ENCODE measurements around the gene DRD2.

DRD2 gene

DNA sequence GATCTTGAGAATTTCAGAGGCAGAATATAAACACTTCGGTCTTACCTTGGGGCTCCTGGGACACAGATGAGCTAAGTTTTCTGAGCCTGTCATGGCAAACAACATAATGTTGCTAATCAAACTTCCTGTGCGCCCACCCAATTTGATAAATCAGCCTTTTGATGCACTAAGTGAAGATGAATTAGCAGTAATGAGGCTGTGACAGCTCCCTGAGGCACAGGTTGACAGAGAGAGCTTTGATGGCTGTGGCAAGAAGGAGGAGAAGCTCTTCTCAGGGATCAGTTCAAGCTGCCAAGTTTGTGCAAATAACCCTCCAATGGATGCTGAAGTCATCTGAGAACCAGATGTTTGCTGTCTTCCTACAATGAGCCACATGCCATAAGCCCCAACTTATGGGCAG is 34.4 kb downstream of the DRD2 start:
- no peak for FAIRE-seq

DNA sequence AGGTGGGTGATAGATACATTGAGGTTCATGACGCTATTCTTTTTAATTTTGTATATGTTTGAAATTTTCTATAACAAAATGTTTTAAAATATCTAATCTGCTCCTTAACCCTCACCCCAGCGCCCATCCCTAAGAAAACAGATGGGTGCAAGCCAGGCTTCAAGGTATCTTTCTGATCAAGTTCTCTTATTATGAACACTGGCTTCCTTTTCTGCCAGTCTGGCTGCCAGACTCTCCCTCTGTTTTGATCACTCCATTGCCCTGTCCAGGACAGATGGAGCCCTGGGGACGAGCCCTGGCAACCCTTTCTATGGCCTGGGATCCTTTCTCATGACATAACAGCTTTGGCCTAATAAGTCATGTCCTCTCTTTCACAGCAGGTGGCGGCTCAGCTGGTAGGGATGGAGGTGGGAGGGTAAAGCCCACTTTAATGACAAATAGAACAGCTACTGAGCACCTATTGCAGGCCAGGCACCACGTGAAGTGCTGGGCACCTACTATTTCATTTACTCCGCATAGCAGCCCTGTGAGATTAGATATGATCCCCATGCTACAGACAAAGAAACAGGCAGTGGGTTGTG is 38.4 kb downstream of the DRD2 start:
- FAIRE-seq = no peak

DNA sequence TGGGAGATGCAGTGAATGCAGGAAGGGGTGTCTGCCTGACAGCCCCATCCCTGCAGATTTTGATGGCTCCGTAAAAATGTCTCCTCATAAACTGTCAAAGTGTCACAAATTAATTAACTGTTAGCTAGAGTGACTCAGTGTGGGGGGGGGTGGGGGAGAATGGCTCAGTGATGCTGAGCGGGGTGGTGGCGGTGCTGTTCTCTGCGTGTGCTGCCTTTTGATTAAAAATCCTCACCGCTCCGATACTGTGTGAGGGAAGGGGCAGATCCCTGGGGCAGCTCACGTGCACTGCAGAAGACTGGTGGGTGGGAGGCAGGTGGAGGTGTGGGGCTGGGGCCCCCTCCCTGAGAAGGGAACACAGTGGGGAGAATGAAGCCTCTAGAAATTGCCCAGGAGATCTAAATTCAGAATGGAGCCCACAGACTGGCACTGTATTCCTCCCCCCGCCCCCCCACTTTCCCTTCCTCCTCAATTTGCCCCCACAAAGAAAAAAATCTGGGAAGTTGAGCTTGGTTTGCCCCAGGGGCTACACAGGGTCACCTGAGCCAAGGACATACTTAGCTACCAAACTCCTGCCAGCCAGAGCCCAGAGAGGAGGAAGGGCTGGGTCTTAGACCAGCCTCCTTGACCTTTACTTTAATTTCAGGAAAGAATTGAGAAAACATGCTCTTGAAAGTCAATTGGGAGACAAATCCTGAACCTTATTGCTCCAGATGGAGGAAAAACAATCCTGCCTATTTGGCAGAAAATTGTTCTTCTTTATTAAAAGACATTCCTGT is 39.8 kb downstream of the DRD2 start:
- no peak for FAIRE-seq

DNA sequence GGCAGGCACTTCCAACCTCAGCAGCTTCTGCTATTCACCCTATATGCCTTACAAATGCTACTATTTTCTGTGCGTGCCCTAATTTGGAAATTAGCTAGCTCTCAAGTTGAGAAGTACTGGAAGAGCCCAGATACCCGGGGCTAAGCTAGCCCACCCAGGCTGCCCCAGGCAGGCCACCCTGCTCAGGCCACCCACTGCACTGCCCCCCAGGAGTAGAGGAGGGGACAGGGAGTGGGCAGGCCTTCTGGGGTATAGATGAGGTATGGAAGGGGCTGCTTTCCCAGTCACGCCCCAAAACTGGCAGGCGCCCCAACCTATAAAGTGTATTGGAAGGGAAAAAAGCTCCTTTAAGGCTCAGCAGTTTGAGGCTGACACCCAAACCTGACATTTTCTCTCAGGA is 43.5 kb downstream of the DRD2 start:
- FAIRE-seq = no peak

- FAIRE-seq = no peak
These were observed 48.5 kb downstream of the DRD2 start for GRCh38 chr11:113426686-113427085.

DNA sequence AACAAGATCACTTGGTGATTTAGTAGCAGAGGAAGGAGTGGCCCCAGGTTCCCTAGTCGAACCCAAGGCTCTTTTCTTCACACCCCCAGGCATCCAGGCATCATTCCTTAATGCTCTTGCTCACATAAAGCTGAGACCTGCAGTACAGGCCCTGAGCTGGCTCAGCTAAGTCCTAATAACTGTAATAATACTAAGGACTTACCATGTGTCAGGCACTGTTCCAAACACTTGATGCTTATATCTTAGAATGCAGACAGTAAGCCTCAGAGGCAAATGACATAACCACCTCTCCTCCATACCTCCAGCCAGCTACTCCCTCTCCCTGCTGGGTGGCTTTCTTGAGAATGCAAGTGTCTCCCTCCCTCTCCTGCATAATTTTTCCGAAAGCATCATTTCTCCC is 54.4 kb downstream of the DRD2 start:
- FAIRE-seq = no peak

DNA sequence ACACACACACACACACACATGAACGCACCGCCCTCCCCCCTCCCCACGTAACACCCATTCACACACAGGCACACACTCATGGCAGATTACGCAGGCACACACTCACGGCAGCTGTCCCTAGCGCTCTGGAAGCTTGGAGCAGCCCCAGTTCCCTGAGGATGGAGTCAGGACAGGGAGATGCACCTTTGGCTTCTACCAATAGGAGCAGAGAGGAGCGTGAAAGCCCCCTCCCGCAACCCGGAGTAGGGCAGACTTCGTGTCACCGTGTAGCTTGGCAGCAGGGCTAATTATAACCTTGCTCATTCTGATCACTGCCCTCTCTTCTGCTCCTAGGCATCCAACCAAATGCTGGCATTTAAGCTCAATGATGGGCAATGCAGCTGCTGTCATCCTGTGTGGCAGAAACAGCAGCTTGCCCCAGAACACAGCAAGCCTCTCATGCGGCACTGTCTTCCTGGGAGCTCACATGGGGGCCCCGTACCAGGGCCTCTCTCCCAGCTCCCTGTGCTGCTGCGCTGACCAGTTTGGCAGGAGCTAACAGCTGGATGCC is 55.7 kb downstream of the DRD2 start:
- no peak for FAIRE-seq

- no peak for FAIRE-seq
These were observed 57.8 kb downstream of the DRD2 start for GRCh38 chr11:113417428-113417827.

- FAIRE-seq = no peak
These were observed 59.9 kb downstream of the DRD2 start for GRCh38 chr11:113415343-113415742.

DNA sequence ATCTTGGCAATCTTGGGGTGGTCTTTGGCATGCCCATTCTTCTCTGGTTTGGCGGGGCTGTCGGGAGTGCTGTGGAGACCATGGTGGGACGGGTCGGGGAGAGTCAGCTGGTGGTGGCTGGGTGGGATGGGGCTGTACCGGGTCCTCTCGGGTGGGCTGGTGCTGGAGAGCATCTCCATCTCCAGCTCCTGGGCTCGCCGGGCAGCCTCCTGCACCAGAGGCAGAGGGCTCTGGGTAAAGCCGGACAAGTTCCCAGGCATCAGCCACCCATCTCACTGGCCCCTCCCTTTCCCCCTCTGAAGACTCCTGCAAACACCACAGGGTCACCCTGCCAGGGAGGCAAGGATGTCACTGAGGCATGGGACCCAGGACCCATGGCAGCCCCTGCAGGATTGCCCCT is 62.5 kb downstream of the DRD2 start:
- no peak for FAIRE-seq

DNA sequence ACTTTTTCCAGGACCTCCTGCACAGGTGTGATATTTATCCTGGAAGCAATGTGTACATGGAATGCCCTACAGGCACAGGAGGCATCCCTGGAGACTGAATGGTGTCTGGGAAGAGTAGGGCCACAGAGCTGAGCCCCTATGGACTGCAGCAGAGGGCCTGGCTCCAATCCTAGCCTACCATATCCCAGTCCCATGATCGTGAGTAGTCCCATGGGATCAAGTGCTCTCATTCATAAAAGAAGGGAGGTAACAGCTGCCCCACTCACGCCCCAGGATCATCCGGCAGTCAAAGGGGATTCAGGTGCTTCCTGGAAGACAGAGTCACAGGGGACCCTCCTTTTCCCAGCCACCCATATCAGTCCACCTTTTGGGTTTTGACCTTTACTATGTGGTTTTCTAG is 63.7 kb downstream of the DRD2 start:
- FAIRE-seq = no peak

- FAIRE-seq = no peak
These were observed 64.6 kb downstream of the DRD2 start for GRCh38 chr11:113410414-113411135.

DNA sequence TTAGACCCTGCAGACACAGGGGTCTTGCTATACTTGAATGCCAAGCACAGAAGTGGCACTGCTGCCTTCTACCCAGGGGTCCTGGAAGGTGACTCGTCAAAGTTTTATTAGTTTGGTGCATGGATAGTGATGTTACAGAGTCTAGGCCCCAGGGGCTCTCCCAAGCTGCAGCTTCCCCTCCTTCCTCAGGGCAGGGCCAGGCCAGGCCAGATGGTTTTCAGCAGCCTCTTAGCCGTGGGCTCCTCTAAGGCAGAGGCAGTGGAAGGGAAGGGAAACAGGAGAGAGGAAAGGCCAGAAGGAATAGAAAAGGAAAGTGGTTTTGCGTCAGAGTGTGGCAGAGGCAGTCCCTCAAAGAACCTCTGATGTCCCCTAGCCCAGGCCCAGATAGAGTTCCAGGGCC is 65.7 kb downstream of the DRD2 start:
- FAIRE-seq = no peak

GRCh38 chr11:113408887-113409286 is 66.3 kb downstream of the DRD2 start:
- no peak for FAIRE-seq

- no peak for FAIRE-seq
These were observed 67.0 kb downstream of the DRD2 start for GRCh38 chr11:113408206-113408605.

GRCh38 chr11:113407163-113407562 is 68.0 kb downstream of the DRD2 start:
- FAIRE-seq = no peak

- no peak for FAIRE-seq
These were observed 69.3 kb downstream of the DRD2 start for GRCh38 chr11:113405724-113406478.

- no peak for FAIRE-seq
These were observed 70.3 kb downstream of the DRD2 start for GRCh38 chr11:113404859-113405430.

DNA sequence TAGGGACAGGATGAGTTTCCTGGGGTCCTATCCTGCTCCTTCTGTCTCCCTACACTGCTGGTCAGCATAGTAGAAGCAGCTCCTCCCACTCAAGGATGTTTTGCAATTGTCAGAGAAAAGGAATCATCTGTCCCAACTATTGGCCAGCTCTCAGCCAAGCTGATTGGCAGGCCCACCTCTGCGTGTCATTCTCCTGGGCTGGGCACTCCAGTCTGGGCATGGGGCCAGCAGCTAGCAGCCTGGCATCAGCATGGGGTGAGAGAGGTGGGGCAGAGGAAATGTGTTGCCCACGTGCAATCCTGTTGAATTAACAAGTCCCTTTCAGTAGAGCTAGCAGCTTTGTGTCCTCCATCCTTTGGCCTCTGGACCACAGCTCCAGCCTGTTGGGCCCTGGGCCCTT is 73.5 kb downstream of the DRD2 start:
- no peak for FAIRE-seq

GRCh38 chr11:113400631-113401230 is 74.5 kb downstream of the DRD2 start:
- FAIRE-seq = no peak

DNA sequence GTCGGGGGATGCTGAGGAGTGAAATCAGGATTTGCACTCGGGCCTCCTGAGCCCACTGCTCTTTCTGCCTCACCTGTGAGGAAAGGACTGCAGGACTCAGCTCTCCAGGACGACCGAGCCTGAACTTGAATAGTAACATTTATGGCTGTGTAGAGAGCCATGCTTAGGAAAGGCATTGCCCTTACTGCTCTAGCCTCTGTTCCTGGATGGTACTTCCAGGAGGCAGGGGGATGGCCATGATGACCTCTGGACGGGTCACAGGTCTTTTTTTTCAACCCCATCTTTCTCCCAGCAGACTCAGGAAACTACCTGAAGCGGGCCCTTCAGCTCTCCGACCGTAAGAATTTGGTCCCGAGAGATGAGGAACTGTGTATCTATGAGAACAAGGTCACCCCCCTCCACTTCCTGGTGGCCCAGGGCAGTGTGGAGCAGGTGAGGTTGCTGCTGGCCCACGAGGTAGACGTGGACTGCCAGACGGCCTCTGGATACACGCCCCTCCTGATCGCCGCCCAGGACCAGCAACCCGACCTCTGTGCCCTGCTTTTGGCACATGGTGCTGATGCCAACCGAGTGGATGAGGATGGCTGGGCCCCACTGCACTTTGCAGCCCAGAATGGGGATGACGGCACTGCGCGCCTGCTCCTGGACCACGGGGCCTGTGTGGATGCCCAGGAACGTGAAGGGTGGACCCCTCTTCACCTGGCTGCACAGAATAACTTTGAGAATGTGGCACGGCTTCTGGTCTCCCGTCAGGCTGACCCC is 76.3 kb downstream of the DRD2 start:
- FAIRE-seq = no peak

DNA sequence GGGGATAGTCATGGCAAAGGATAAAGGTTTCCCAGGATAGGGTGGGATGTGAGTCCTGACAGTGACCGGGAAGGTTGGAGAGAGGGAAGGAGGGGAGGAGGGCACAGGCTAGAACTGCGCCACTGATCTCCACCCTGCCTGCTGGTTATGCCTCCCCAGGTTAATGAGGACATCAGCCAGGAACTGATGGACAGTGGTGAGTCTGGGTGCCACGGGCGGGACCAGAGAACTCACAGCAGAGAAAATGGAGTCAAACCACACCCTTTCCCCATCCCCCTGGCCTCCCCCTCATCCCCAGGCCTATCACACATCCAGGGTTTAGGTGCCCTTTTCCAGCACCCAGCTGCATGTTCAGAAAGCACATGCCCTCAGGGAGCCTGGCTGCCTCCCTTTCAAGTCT is 77.4 kb downstream of the DRD2 start:
- no peak for FAIRE-seq

Data from A204.1 (cell line).